Kidney (tissue), 14 donors: ENCODE measurements around the gene PDCD10. TPM values are rescaled to one million over a fixed set of nuclear protein-coding genes. Genes with fewer than 3 reads are reported as not detected.
A peak's percentile ranks its signal among the peaks of the same experiment; 100 is the strongest.

Experiments
- DNase-seq, 5 donors: peaks; one replicate each; pipeline ENCODE4 v3.0.0-alpha.2; 2013 to 2020
- FAIRE-seq: peaks from 2 replicates; lab custom pipeline; 2012; peaks lifted over from hg19 to GRCh38; lab: Jason Lieb, UNC
- H3K27ac ChIP-seq, 2 donors: one replicate each; pipeline ENCODE4 v1.7.0; 2013; ENCODE audit warnings: low read depth in 2 of 2, low read length in 2 of 2, inconsistent platforms in 1 of 2
- H3K27me3 ChIP-seq: one replicate; pipeline ENCODE4 v1.7.1; 2013; ENCODE audit warnings: low read length, inconsistent platforms; ENCODE audit not compliant: control insufficient read depth, insufficient read depth
- H3K36me3 ChIP-seq, 3 donors: one replicate each; pipeline versions ENCODE4 v1.7.0 to v1.7.1; 2013; ENCODE audit warnings: low read length in 3 of 3, control low read depth in 1 of 3, inconsistent platforms in 1 of 3; ENCODE audit not compliant: insufficient read depth in 3 of 3, control insufficient read depth in 2 of 3
- H3K4me1 ChIP-seq, 3 donors: one replicate each; pipeline versions ENCODE4 v1.7.0 to v1.7.1; 2013; ENCODE audit warnings: low read length in 3 of 3, inconsistent platforms in 1 of 3, low read depth in 1 of 3; ENCODE audit not compliant: control insufficient read depth in 2 of 3, insufficient read depth in 2 of 3
- H3K4me3 ChIP-seq, 3 donors: one replicate each; pipeline versions ENCODE4 v1.7.0 to v1.8.1; 2013; ENCODE audit warnings: low read length in 3 of 3, control low read depth in 1 of 3, inconsistent platforms in 1 of 3
- H3K9ac ChIP-seq, 3 donors: one replicate each; pipeline versions ENCODE4 v1.7.0 to v1.7.1; 2013; ENCODE audit warnings: low read length in 3 of 3, control low read depth in 1 of 3, inconsistent platforms in 1 of 3
- H3K9me3 ChIP-seq, 3 donors: one replicate each; pipeline versions ENCODE4 v1.7.0 to v1.7.1; 2013; ENCODE audit warnings: low read length in 3 of 3, control low read depth in 1 of 3, inconsistent platforms in 1 of 3; ENCODE audit not compliant: control insufficient read depth in 2 of 3, insufficient read depth in 1 of 3
- CTCF ChIP-seq: IDR thresholded peaks from 3 replicates; pipeline ENCODE4 v1.5.1; 2012; ENCODE audit warnings: mild to moderate bottlenecking, moderate library complexity, borderline replicate concordance; ENCODE audit not compliant: insufficient read depth; ENCODE audit errors: extremely low read depth
- intact Hi-C: fragments of 100-400 bp; cut with DNase I; formaldehyde crosslinking; loops from one replicate; pipeline ENCODE4 v1.11.1; 2022
- polyA plus RNA-seq: library from polyadenylated mRNA; stranded (reverse); fragments of 350-450 nt; fragmentation: Illumina TruSeq; extraction: RNeasy Lipid Tissue Mini Kit (QIAGEN cat#74804); gene quantifications from one replicate; pipeline ENCODE4 v1.2.3, GENCODE V29; 2014; ENCODE audit warnings: low read depth, low replicate concordance; ENCODE audit not compliant: insufficient read depth
- total RNA-seq: library from RNA; stranded (reverse); fragmentation: NEBNext Ultra II Directional; extraction: Animal tissue kit (Norgen Biotek cat#: 25700); gene quantifications from one replicate; pipeline ENCODE4 v1.2.1, GENCODE V29; 2021
- donor health status: control.
- donor health status: control.
- donor health status: control.
- donor health status: control.
- donor health status: control.
- donor health status: DM: yes; HTN: yes; CAD: no.
- donor health status: Normal renal cell carcinoma (clear cell type).

The PDCD10 gene
- total and polyA plus RNA-seq, 2 donors from 2014 or later: 50.0 to 55.1 TPM

DNA sequence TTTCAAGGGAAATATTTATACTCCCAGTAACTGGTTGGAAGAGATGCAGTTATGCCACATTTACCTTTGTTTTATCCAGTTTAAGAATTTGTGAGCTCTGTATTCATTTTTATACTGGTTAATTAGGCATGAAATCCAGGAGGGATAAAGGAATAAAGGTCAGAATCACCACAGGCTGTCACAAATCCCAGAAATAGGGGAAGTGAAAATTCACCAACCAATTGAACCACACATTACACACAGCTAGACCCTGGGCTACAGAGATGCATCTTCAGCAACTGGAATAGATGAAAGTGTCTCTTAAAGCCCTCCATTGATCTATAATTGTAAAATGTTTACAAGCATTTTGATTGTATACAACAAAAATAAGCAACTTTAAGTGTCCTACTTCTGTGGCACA lies 19.4 kb upstream of the PDCD10 start:
- no peaks in the 10 kb centered on the region for H3K9me3 ChIP-seq
- H3K4me1 ChIP-seq: no peaks in the 10 kb centered on the region
- H3K27me3 ChIP-seq: no peaks in the 10 kb centered on the region
- H3K4me3 ChIP-seq: no peak overlapping the region
- H3K36me3 ChIP-seq: no peaks in the 10 kb centered on the region
- no peak overlapping the region for H3K9ac ChIP-seq
- DNase-seq (no peak), FAIRE-seq (no peak)
- intact Hi-C loops: no loop called here
- TF ChIP-seq CTCF: no peak
- H3K27ac ChIP-seq: no peak overlapping the region

DNA sequence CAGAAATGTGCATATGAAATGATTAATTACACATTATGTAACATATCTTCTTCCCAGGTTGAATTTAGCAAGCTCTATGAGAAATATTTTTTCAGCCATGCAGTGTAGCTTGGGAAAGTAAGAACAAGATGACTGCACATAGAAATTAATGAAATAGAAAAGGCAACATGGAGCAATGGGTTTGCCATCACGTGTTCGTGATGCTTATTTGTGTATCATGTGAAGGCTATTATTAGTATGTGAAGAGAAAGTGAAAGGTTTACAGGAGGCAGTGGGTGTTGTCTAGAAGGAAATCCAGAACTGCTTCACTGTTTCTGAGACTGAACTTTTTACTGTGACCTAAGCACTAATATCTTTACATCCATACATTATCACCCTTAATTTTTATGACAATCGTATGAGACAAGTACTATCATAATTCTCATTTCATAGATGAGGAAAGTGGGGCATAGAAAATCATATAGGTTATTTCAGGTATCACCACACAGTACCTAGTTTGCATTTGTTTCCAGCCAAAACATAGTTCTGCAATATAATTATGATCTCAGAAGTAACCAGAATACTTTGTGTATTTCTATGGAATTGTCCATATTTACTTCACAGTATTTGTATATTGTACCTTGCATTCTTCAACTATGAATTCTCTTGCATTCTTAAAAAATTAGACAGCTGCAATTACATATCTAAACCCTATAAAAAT lies 15.7 kb upstream of the PDCD10 start:
- no peak overlapping the region for H3K4me3 ChIP-seq
- no peaks in the 10 kb centered on the region for H3K4me1 ChIP-seq
- FAIRE-seq: peak; percentile 23
- no peaks in the 10 kb centered on the region for H3K36me3 ChIP-seq
- H3K9me3 ChIP-seq: no peaks in the 10 kb centered on the region
- no peak for TF ChIP-seq CTCF
- no peaks in the 10 kb centered on the region for H3K27me3 ChIP-seq
- DNase-seq: no peak
- intact Hi-C loops: no loop called here
- no peak overlapping the region for H3K27ac ChIP-seq
- no peak overlapping the region for H3K9ac ChIP-seq

GRCh38 chr3:167749728-167750127 lies 15.0 kb upstream of the PDCD10 start:
- intact Hi-C loops: no loop called here
- no peaks in the 10 kb centered on the region for H3K36me3 ChIP-seq
- DNase-seq (no peak), FAIRE-seq (no peak)
- no peak overlapping the region for H3K9ac ChIP-seq
- H3K27me3 ChIP-seq: no peaks in the 10 kb centered on the region
- H3K4me1 ChIP-seq: no peaks in the 10 kb centered on the region
- no peak for TF ChIP-seq CTCF
- H3K9me3 ChIP-seq: no peaks in the 10 kb centered on the region
- no peak overlapping the region for H3K27ac ChIP-seq
- no peak overlapping the region for H3K4me3 ChIP-seq

- intact Hi-C loops: no loop called here
- Histone ChIP-seq H3K27me3 (no peaks in the 10 kb centered on the region), H3K9ac (no peak overlapping the region), H3K27ac (no peak overlapping the region), H3K4me1 (no peaks in the 10 kb centered on the region), H3K9me3 (no peaks in the 10 kb centered on the region), H3K4me3 (no peak overlapping the region), H3K36me3 (no peaks in the 10 kb centered on the region)
- no peak for DNase-seq
- FAIRE-seq: no peak
- TF ChIP-seq CTCF: no peak
These were observed 14.5 kb upstream of the PDCD10 start for GRCh38 chr3:167749209-167749608.
